ENCODE measurements around the gene KIF13A.
"Not testable (repeated sequence)": the region's sequence is repeated elsewhere in the genome, so short reads cannot be mapped to it uniquely, and the experiment has no call there.

The KIF13A gene

DNA sequence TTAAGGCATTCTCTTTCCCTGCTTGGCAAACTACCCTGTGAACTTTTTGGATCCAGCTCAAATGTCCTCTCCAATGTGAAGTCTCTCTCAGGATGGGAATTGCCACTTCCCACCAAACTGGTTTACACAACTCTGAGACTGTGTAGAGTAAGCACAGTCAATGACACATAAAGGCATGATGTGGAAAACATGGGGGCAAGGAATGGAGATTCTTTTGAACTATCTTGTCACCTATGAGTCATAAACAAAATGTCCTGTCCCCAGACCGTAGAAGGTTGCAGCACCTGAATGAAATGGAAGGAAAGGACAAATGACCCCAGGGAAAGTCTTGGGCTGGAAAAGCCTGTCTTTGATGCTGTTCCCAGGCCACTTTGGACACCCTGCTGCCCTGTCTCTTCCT, 11.0 kb upstream of the KIF13A start:
- DNase-seq (ENCODE audit: low spot score), result no peak

DNA sequence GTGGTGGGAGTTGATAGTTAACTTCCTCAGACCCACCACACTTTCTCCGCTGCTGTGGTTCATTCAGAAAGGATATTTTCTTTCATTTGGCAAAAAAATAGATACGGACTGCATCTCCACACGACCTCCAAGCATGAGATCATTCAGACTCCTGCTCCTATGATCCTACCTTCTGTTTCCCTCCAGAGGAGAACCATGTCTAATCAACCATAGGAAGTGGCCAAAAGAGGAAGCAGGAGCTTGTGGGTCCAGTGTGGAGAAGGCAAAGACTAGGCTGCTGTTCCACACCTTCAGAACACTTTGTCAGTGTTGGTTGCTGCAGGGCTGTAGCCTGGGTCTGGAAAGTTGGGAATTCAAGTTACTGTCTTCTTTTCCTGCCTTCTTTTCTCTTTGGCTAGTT, 10.6 kb upstream of the KIF13A start:
- no peak for DNase-seq (ENCODE audit: low spot score)

DNA sequence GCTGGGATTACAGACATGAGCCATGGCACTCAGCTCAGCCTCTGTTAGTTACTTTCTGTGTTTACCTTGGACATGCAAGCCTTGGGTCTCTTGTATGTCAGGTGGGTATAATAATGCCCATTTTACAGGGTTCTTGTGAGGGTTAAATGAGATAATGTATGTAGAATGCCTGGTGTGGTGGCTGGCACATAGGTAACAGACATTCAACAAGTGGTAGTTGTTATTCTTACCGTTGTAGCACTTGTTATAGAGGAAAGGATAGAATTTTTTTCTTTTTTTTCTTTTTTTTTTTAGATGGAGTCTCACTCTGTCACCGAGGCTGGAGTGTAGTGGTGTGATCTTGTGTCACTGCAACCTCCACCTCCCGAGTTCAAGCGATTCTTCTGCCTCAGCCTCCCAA, 8.0 kb upstream of the KIF13A start:
- no peak for DNase-seq (ENCODE audit: low spot score)

DNA sequence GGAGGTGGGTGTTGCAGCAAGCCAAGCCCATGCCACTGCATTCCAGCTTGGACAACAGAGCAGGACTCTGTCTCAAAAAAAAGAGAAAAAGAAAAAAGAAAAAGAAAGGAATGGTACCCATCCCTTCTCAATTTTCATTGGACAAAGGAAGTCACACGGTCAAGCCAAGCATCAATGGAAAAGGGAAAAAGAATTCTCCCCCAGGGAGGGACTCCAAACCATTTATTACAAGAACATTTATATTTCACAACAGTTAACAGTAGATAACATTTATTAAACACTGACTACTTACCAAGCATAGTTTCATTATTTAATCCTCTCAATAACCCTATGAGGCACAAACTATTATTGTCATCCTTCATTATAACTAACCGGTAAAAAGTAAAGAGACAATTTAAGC, 6.6 kb upstream of the KIF13A start:
- DNase-seq (ENCODE audit: low spot score), result no peak

DNA sequence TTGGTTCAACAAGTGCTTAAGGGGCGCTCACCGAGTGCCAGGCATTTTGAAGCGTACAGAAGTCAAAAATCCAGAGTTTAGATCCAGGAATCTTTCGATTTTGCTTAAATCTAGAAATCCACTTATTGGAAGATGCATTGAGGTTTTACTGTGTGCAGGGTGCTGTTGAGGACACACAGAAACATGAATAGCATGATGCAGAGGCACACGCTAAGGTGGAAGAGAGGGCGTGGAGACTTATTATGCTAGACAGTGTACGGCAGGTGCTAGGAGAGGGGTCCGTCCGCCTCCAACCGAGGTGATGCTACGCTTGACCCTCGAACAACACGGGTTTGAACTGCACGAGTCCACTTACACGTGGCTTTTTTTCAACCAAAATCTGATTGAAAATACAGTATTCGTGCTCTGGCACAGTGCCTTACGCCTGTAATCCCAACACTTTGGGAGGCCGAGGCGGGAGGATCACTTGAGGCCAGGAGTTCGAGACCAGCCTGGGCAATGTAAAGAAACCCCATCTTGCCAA, 1.0 kb upstream of the KIF13A start:
- peak; percentile 7 for DNase-seq (ENCODE audit: low spot score)

DNA sequence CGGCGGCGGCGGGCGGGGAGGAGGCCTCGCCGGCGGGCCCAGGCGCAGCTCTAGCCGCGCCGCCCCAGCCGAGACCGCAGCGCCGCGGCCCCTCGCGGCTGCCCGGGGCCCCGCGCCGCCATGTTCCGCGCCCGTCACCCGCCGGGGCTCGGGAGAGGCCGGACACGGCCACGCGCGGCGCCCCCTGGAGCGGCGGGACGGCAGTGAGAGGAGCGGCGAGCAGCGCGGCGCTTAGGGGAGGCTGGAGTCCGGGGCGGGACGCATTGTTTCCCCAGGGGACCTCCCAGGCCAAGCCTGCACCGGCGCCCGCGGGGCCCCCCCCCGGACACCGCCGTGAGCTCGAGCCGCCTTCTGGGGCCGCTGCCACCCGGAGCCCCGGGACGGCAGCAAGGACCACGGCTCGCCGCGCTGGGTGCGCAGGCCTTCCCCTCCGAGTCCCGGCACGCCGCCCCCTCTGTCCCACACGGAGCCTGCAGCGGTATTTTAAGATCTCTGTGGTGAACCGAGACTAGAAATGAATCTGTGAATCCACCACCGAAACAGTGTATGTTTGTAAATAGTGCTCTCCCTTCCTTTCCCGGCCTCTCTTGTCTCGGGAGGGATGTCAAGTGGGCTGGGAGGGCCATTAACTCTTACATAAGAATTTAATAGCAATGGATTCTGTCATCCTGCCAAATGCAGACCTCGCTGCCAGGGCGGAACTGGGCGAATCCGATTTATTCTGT, 424 bp upstream of the KIF13A start:
- DNase-seq (ENCODE audit: low spot score), result peak; percentile 46

GRCh38 chr6:17986656-17987446, 584 bp downstream of the KIF13A start:
- DNase-seq (ENCODE audit: low spot score), result peak; percentile 46

- no peak for DNase-seq (ENCODE audit: low spot score)
These were observed 1.3 kb downstream of the KIF13A start for GRCh38 chr6:17985934-17986655.

DNA sequence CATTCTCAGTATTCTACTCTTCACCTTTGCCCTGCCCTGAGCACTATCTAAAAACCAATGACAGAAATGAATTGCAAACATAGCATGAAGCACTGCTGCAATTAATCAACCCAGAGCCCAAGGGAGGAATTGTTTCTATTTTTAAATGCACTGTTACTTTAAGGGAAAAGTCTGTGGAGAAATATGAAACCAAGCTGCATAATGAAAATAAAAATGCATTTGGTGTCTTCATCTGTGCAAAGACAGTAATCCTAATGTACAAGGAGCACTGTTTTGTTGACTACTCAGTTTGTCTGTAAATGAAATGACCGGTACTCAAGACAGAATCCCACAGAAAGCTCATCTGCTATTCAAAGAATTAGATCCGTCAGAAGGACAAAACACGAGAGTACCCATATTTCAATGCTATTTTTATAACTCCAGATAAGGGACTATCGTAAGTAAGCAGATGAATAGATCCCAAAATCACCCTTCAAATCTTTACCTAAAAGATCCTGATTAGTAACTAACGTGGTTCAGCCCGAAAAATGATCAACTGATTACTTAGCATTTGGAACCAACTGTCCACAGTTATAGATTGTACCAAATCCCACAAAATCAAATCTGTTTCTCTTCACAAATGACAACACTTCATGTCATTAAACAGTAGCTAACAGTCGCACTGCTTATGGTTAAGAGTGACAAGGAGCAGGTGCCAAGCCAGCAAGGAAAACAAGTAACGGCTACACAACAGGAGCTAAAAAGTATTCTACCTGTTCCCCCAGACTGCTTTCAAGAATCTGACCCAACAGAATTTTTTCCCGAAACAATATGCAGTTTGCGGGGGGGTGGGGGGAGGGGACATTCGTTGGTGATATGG, 2.4 kb downstream of the KIF13A start:
- no peak for DNase-seq (ENCODE audit: low spot score)

DNA sequence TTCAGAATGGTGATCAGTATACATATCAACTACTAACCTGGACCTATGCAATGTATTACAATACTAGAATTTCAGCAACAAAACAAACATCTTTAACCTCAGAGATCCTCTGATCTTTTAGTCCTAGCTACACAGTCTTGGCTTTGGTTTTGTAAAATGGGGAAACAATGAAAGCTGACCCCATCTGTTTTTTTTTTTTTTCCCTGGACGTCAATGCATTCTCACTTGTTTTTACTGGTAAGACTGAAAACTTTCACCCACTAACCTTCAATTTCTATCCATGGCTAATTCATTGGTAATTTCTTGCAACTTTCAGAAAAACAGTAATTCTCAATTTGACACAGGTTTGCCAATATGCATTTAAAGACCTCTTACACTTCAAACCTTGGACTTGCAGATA, 3.0 kb downstream of the KIF13A start:
- DNase-seq (ENCODE audit: low spot score), result no peak

DNA sequence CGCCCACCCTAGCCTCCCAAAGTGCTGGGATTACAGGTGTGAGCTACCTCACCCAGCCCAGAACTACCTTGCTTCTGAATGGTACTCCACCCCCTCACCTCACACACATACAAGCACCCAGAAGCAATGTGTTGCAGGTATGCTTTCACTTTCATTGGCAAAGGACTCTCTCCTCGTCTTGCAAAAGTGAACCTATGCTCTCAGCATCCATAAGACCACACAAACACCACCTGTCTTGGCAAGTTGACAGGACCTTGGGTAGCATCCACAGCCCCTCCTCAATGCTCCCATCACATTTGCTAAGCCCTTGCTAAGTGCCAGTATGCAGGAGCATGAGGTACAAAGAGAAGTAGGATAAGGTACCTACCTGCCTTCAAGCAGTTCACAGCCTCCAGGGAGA, 3.7 kb downstream of the KIF13A start:
- DNase-seq (ENCODE audit: low spot score), result no peak

GRCh38 chr6:17980329-17980728, 7.1 kb downstream of the KIF13A start:
- DNase-seq (ENCODE audit: low spot score), result no peak

GRCh38 chr6:17979479-17979878, 8.0 kb downstream of the KIF13A start:
- DNase-seq (ENCODE audit: low spot score), result no peak

DNA sequence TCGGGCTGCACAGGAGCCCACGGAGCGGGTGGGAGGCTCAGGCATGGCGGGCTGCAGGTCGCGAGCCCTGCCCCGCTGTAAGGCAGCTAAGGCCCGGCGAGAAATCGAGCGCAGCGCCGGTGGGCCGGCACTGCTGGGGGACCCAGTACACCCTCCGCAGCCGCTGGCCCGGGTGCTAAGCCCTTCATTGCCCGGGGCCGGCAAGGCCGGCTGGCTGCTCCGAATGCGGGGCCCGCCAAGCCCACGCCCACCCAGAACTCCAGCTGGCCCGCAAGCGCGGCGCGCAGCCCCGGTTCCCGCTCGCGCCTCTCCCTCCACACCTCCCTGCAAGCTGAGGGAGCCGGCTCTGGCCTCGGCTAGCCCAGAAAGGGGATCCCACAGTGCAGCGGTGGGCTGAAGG, 11.2 kb downstream of the KIF13A start:
- not testable (repeated sequence) for DNase-seq (ENCODE audit: low spot score)

DNA sequence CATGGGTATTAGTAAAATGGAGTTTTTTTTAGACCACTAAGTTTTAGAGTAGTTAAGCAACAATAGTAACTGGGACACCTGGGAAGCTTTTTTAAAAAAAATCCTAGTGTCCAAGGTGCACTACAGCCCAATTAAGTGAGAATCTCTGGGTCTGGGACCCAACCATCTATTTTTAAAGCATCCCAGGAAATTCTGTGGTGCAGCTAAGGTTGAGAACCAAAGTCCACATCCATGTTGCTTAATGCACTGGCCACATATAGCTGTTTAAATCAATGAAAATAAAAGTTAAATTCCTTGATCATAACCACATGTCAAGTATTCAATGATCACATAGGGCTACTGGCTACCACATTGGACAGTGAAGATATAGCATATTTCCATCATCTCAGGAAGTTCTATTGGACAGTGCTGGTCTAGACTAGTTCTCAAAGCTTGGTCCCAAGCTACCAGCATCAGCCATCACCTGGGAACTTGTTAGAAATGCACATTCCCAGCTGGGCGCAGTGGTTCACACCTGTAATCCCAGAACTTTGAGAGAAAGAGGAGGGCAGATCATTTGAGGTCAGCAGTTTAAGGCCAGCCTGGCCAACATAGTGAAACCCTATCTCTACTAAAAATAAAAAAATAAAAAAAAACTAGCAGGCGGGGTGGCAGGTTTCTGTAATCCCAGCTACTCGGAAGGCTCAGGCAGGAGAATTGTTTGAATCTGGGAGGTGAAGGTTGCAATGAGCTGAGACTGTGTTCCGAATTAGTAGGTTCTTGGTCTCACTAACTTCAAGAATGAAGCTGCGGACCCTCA, 12.7 kb downstream of the KIF13A start:
- no peak for DNase-seq (ENCODE audit: low spot score)

GRCh38 chr6:17972978-17973622, 14.3 kb downstream of the KIF13A start:
- DNase-seq (ENCODE audit: low spot score), result no peak

GRCh38 chr6:17972074-17972952, 15.1 kb downstream of the KIF13A start:
- no peak for DNase-seq (ENCODE audit: low spot score)

DNA sequence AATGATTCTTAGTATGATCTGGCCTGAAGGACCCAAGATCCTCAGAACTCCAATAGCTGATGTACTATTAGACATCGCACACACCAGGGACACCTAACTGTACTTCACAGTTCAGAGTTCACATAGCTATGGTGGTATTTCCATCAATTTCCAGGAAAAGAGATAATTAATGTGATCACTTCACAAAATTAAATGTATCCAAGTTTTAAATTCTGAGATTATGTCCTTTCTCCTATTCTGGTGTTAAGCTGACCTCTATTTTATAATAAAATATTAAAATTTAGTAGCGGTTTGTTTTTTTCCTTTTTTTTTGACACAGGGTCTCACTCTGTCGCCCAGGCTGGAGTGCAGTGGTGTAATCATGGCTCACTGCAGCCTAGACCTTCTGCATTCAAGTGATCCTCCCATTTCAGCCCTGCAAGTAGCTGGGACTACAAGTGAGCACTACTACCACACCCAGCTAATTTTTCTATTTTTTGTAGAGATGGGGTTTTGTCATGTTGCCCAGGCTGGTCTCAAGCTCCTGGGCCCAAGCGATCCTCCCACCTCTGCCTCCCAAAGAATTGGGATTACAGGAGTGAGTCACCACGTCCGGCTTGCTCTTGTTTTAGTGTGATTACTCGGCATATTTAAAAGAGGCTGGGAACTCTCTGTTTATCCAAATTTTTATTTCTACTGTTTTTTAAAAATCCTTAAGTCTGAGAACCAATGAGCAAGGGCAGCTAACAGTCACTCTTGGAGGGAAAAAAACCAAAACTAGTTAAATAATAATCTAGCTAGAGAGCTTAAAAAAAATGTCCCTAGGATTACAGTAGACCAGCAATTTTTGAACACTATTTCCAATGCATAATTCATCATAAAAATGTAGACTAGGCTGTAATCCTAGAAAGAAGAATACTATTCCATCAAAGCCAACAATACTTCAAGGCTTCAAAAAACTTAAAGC, 16.0 kb downstream of the KIF13A start:
- DNase-seq (ENCODE audit: low spot score), result no peak

All from SW480 (cell line).